GM23338 (cell line): ENCODE results near the gene SARNP. TPM values are rescaled to one million over a fixed set of nuclear protein-coding genes. Genes with fewer than 3 reads are reported as not detected.
A peak's percentile ranks its signal among the peaks of the same experiment; 100 is the strongest.

Experiments used
- ATAC-seq: fragments of 200-7000 bp; cut with Tn5 transposase; 3 replicates; pipeline ENCODE4 v1.9.1; 2020
- DNase-seq: peaks from one replicate; pipeline ENCODE4 v3.0.0-alpha.2; 2015; ENCODE audit warnings: low spot score
- H2AFZ ChIP-seq: fragments of 200-600 bp; sonication (generic); 2 replicates; pipeline ENCODE4 v1.8.0; 2016; ENCODE audit warnings: antibody characterized with exemption, mild to moderate bottlenecking, moderate library complexity
- H3F3A ChIP-seq: fragments of 200-600 bp; sonication (generic); replicated peaks from 2 replicates; pipeline ENCODE4 v1.8.0; 2017; ENCODE audit warnings: antibody characterized with exemption, mixed run types, low read depth
- H3K27ac ChIP-seq: fragments of 200-600 bp; sonication (generic); 2 replicates; pipeline ENCODE4 v1.6.1; 2016; ENCODE audit warnings: low read depth
- H3K27me3 ChIP-seq: fragments of 200-600 bp; sonication (generic); 2 replicates; pipeline ENCODE4 v1.8.0; 2016; ENCODE audit warnings: mild to moderate bottlenecking, mixed run types, moderate library complexity; ENCODE audit not compliant: insufficient read depth
- H3K36me3 ChIP-seq: fragments of 200-600 bp; sonication (generic); 2 replicates; pipeline ENCODE4 v1.8.0; 2016; ENCODE audit warnings: mild to moderate bottlenecking; ENCODE audit not compliant: insufficient read depth
- H3K4me1 ChIP-seq: fragments of 200-600 bp; sonication (generic); 2 replicates; pipeline ENCODE4 v1.8.0; 2016; ENCODE audit warnings: mild to moderate bottlenecking, moderate library complexity; ENCODE audit not compliant: insufficient read depth
- H3K4me2 ChIP-seq: fragments of 200-600 bp; sonication (generic); 2 replicates; pipeline ENCODE4 v1.7.1; 2017; ENCODE audit warnings: mixed run types
- H3K4me3 ChIP-seq: fragments of 200-600 bp; sonication (generic); 2 replicates; pipeline ENCODE4 v1.6.1; 2016; ENCODE audit warnings: mixed run types
- H3K79me2 ChIP-seq: fragments of 200-600 bp; sonication (generic); replicated peaks from 2 replicates; pipeline ENCODE4 v1.8.0; 2017; ENCODE audit warnings: mild to moderate bottlenecking; ENCODE audit not compliant: insufficient read depth
- H3K9me2 ChIP-seq: fragments of 200-600 bp; sonication (generic); 2 replicates; pipeline ENCODE4 v1.8.0; 2017; ENCODE audit not compliant: insufficient read depth
- H4K20me1 ChIP-seq: fragments of 200-600 bp; sonication (generic); replicated peaks from 2 replicates; pipeline ENCODE4 v1.8.0; 2017; ENCODE audit warnings: mild to moderate bottlenecking; ENCODE audit not compliant: insufficient read depth
- H3K27ac Mint-ChIP-seq: 2 replicates; pipeline ENCODE4 v1.8.0; 2020; ENCODE audit warnings: inconsistent platforms, mild to moderate bottlenecking, moderate library complexity, mixed read lengths
- H3K27me3 Mint-ChIP-seq: 3 replicates; pipeline ENCODE4 v1.8.0; 2022; ENCODE audit warnings: low read depth, mild to moderate bottlenecking, moderate library complexity, mixed read lengths, inconsistent platforms; ENCODE audit not compliant: insufficient read depth, poor library complexity
- H3K36me3 Mint-ChIP-seq: 3 replicates; pipeline ENCODE4 v1.8.0; 2021; ENCODE audit warnings: low read depth, mild to moderate bottlenecking, inconsistent platforms, moderate library complexity, mixed read lengths
- H3K4me1 Mint-ChIP-seq: 3 replicates; pipeline ENCODE4 v1.8.0; 2020; ENCODE audit warnings: mild to moderate bottlenecking, inconsistent platforms, mixed read lengths
- H3K4me3 Mint-ChIP-seq: 3 replicates; pipeline ENCODE4 v1.8.0; 2021; ENCODE audit warnings: moderate library complexity, mild to moderate bottlenecking, inconsistent platforms, mixed read lengths
- H3K9me3 Mint-ChIP-seq: 3 replicates; pipeline ENCODE4 v1.8.0; 2020; ENCODE audit warnings: moderate library complexity, mild to moderate bottlenecking, inconsistent platforms, mixed read lengths
- CREB1 ChIP-seq: fragments of 250-450 bp; sonication (Bioruptor Pico); IDR thresholded peaks from 2 replicates; pipeline ENCODE4 v1.5.0; 2020; ENCODE audit warnings: low read depth, mild to moderate bottlenecking, moderate library complexity
- EZH2 ChIP-seq: fragments of 200-600 bp; sonication (generic); IDR thresholded peaks from one replicate; pipeline ENCODE4 v1.8.0; 2017; ENCODE audit warnings: antibody characterized with exemption, mild to moderate bottlenecking, low read depth; ENCODE audit not compliant: unreplicated experiment
- EZH2phosphoT487 ChIP-seq: fragments of 200-600 bp; sonication (generic); IDR thresholded peaks from one replicate; pipeline ENCODE4 v1.8.1; 2018; ENCODE audit warnings: antibody characterized with exemption; ENCODE audit not compliant: unreplicated experiment
- JUNB ChIP-seq: IDR thresholded peaks from one replicate; pipeline ENCODE4 v1.6.1; 2016; ENCODE audit warnings: antibody characterized with exemption; ENCODE audit not compliant: unreplicated experiment
- NANOG ChIP-seq: IDR thresholded peaks from 2 replicates; pipeline ENCODE4 v1.6.1; 2016; ENCODE audit warnings: antibody characterized with exemption, borderline replicate concordance
- POLR2AphosphoS5 ChIP-seq: IDR thresholded peaks from 2 replicates; pipeline ENCODE4 v1.6.1; 2016; ENCODE audit warnings: antibody characterized with exemption, low read depth
- STAT1 ChIP-seq: IDR thresholded peaks from one replicate; pipeline ENCODE4 v1.6.1; 2016; ENCODE audit warnings: antibody characterized with exemption; ENCODE audit not compliant: unreplicated experiment
- ZNF114 ChIP-seq: fragments of 250-450 bp; sonication (Bioruptor Pico); IDR thresholded peaks from 2 replicates; pipeline ENCODE4 v1.5.0; 2020; ENCODE audit warnings: mild to moderate bottlenecking, moderate library complexity
- ZNF331 ChIP-seq: fragments of 250-450 bp; sonication (Bioruptor Pico); IDR thresholded peaks from 2 replicates; pipeline ENCODE4 v1.5.0; 2020; ENCODE audit warnings: low read depth, mild to moderate bottlenecking, moderate library complexity
- polyA plus RNA-seq: library from polyadenylated mRNA; unstranded; fragments of >200 nt; fragmentation: Nextera tagmentation; extraction: Ambion mirVana; gene quantifications from 2 replicates; pipeline ENCODE4 v1.2.1, GENCODE V29; 2016
- total RNA-seq: library from RNA; depleted of rRNA; stranded (reverse); fragments of >200 nt; shearing (Covaris generic); gene quantifications from 2 replicates; pipeline ENCODE4 v1.2.3, GENCODE V29; 2014
- TF ChIP-seq, protein P1 (sequence below), 2 experiments: fragments of 200-600 bp in 1 of 2; sonication (generic) in 1 of 2; conservative IDR thresholded peaks; 2 replicates each; pipeline versions ENCODE4 v1.5.1 to v1.6.1; 2016 to 2017; ENCODE audit warnings: antibody characterized with exemption in 2 of 2, low read depth in 2 of 2, mild to moderate bottlenecking in 2 of 2, moderate library complexity in 1 of 2
- TF ChIP-seq, protein P2 (sequence below): IDR thresholded peaks from 2 replicates; pipeline ENCODE4 v1.6.1; 2016; ENCODE audit warnings: antibody characterized with exemption
- TF ChIP-seq, protein P3 (sequence below): fragments of 250-450 bp; sonication (Bioruptor Pico); IDR thresholded peaks from 2 replicates; pipeline ENCODE4 v1.5.0; 2020; ENCODE audit warnings: mild to moderate bottlenecking, moderate library complexity
- TF ChIP-seq, protein P4 (sequence below): IDR thresholded peaks from one replicate; pipeline ENCODE4 v1.6.1; 2018; ENCODE audit warnings: antibody characterized with exemption; ENCODE audit not compliant: unreplicated experiment

Gene SARNP
- total and polyA plus RNA-seq, 2 experiments from 2014 or later, result 96.0 to 313 TPM

DNA sequence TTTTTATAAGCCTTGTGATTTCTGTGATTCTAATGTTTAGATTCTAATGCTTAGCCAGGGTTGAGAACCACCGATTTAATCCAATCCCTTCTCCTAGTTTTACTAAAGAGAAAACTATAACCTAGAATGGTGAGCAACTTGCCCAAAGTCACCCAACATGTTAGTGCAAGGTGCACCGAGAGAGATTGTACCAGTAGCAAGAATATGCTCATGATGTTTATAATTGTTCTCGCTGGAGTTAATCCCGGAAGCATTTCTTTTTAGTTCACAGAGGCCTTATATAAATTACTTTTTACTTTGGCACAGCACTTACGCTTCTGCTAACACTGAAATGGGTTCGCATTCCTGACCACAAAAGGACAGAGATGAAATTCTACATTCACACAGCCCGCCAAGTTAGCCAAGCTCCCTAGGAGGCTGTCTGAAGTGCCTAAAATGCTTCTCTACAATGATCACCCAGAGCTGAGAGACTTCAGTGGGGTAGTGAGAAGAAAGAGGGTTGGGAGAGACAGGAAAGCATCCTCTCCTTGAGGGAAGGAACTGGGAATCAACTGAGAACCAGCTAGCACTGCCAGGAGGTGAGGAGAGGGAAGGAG, 102.3 kb downstream of the SARNP start:
- TF ChIP-seq, protein P1, sequence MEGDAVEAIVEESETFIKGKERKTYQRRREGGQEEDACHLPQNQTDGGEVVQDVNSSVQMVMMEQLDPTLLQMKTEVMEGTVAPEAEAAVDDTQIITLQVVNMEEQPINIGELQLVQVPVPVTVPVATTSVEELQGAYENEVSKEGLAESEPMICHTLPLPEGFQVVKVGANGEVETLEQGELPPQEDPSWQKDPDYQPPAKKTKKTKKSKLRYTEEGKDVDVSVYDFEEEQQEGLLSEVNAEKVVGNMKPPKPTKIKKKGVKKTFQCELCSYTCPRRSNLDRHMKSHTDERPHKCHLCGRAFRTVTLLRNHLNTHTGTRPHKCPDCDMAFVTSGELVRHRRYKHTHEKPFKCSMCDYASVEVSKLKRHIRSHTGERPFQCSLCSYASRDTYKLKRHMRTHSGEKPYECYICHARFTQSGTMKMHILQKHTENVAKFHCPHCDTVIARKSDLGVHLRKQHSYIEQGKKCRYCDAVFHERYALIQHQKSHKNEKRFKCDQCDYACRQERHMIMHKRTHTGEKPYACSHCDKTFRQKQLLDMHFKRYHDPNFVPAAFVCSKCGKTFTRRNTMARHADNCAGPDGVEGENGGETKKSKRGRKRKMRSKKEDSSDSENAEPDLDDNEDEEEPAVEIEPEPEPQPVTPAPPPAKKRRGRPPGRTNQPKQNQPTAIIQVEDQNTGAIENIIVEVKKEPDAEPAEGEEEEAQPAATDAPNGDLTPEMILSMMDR (conservative IDR thresholded peaks at IDR 0.05; ENCODE audit: low read depth in 2 of 2), result no peak
- TF ChIP-seq JUNB (no peak), EZH2 (no peak), NANOG (no peak), ZNF331 (CRISPR knock-in tag) (no peak), CREB1 (no peak), ZNF114 (no peak), POLR2AphosphoS5 (no peak), EZH2phosphoT487 (no peak), STAT1 (no peak)
- TF ChIP-seq, protein P2, sequence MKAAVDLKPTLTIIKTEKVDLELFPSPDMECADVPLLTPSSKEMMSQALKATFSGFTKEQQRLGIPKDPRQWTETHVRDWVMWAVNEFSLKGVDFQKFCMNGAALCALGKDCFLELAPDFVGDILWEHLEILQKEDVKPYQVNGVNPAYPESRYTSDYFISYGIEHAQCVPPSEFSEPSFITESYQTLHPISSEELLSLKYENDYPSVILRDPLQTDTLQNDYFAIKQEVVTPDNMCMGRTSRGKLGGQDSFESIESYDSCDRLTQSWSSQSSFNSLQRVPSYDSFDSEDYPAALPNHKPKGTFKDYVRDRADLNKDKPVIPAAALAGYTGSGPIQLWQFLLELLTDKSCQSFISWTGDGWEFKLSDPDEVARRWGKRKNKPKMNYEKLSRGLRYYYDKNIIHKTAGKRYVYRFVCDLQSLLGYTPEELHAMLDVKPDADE, result no peak
- TF ChIP-seq, protein P3, sequence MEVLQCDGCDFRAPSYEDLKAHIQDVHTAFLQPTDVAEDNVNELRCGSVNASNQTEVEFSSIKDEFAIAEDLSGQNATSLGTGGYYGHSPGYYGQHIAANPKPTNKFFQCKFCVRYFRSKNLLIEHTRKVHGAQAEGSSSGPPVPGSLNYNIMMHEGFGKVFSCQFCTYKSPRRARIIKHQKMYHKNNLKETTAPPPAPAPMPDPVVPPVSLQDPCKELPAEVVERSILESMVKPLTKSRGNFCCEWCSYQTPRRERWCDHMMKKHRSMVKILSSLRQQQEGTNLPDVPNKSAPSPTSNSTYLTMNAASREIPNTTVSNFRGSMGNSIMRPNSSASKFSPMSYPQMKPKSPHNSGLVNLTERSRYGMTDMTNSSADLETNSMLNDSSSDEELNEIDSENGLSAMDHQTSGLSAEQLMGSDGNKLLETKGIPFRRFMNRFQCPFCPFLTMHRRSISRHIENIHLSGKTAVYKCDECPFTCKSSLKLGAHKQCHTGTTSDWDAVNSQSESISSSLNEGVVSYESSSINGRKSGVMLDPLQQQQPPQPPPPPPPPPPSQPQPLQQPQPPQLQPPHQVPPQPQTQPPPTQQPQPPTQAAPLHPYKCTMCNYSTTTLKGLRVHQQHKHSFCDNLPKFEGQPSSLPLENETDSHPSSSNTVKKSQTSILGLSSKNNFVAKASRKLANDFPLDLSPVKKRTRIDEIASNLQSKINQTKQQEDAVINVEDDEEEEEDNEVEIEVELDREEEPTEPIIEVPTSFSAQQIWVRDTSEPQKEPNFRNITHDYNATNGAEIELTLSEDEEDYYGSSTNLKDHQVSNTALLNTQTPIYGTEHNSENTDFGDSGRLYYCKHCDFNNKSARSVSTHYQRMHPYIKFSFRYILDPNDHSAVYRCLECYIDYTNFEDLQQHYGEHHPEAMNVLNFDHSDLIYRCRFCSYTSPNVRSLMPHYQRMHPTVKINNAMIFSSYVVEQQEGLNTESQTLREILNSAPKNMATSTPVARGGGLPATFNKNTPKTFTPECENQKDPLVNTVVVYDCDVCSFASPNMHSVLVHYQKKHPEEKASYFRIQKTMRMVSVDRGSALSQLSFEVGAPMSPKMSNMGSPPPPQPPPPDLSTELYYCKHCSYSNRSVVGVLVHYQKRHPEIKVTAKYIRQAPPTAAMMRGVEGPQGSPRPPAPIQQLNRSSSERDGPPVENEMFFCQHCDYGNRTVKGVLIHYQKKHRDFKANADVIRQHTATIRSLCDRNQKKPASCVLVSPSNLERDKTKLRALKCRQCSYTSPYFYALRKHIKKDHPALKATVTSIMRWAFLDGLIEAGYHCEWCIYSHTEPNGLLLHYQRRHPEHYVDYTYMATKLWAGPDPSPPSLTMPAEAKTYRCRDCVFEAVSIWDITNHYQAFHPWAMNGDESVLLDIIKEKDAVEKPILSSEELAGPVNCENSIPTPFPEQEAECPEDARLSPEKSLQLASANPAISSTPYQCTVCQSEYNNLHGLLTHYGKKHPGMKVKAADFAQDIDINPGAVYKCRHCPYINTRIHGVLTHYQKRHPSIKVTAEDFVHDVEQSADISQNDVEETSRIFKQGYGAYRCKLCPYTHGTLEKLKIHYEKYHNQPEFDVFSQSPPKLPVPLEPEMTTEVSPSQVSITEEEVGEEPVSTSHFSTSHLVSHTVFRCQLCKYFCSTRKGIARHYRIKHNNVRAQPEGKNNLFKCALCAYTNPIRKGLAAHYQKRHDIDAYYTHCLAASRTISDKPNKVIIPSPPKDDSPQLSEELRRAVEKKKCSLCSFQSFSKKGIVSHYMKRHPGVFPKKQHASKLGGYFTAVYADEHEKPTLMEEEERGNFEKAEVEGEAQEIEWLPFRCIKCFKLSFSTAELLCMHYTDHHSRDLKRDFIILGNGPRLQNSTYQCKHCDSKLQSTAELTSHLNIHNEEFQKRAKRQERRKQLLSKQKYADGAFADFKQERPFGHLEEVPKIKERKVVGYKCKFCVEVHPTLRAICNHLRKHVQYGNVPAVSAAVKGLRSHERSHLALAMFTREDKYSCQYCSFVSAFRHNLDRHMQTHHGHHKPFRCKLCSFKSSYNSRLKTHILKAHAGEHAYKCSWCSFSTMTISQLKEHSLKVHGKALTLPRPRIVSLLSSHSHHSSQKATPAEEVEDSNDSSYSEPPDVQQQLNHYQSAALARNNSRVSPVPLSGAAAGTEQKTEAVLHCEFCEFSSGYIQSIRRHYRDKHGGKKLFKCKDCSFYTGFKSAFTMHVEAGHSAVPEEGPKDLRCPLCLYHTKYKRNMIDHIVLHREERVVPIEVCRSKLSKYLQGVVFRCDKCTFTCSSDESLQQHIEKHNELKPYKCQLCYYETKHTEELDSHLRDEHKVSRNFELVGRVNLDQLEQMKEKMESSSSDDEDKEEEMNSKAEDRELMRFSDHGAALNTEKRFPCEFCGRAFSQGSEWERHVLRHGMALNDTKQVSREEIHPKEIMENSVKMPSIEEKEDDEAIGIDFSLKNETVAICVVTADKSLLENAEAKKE (CRISPR knock-in tag), result no peak
- TF ChIP-seq, protein P4, sequence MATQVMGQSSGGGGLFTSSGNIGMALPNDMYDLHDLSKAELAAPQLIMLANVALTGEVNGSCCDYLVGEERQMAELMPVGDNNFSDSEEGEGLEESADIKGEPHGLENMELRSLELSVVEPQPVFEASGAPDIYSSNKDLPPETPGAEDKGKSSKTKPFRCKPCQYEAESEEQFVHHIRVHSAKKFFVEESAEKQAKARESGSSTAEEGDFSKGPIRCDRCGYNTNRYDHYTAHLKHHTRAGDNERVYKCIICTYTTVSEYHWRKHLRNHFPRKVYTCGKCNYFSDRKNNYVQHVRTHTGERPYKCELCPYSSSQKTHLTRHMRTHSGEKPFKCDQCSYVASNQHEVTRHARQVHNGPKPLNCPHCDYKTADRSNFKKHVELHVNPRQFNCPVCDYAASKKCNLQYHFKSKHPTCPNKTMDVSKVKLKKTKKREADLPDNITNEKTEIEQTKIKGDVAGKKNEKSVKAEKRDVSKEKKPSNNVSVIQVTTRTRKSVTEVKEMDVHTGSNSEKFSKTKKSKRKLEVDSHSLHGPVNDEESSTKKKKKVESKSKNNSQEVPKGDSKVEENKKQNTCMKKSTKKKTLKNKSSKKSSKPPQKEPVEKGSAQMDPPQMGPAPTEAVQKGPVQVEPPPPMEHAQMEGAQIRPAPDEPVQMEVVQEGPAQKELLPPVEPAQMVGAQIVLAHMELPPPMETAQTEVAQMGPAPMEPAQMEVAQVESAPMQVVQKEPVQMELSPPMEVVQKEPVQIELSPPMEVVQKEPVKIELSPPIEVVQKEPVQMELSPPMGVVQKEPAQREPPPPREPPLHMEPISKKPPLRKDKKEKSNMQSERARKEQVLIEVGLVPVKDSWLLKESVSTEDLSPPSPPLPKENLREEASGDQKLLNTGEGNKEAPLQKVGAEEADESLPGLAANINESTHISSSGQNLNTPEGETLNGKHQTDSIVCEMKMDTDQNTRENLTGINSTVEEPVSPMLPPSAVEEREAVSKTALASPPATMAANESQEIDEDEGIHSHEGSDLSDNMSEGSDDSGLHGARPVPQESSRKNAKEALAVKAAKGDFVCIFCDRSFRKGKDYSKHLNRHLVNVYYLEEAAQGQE, result no peak
- H3K4me3 ChIP-seq, result peak overlapping the region; percentile 94
- H3K36me3 ChIP-seq, result no peaks in the 10 kb centered on the region
- peak overlapping the region; percentile 98; the same call in 1 of the 2 replicates for H2AFZ ChIP-seq
- Mint-ChIP-seq H3K27me3 (peaks cover 24% of the 10 kb centered on the region), H3K4me1 (peaks cover 35% of the 10 kb centered on the region), H3K36me3 (peaks cover 4% of the 10 kb centered on the region; the same call in 2 of the 3 replicates), H3K27ac (peak overlapping the region; percentile 79), H3K9me3 (peaks cover 6% of the 10 kb centered on the region; the same call in 2 of the 3 replicates), H3K4me3 (peak overlapping the region; percentile 82)
- ATAC-seq, result no peak
- peaks cover 13% of the 10 kb centered on the region; the same call in 1 of the 2 replicates for H3F3A ChIP-seq
- no peaks in the 10 kb centered on the region for H3K9me2 ChIP-seq
- peak; percentile 21 for DNase-seq
- H3K4me1 ChIP-seq, result peaks cover 37% of the 10 kb centered on the region
- peak overlapping the region; percentile 98 for H3K4me2 ChIP-seq
- peaks cover 8% of the 10 kb centered on the region; the same call in 1 of the 2 replicates for H3K27me3 ChIP-seq
- H3K79me2 ChIP-seq, result peaks cover 10% of the 10 kb centered on the region; the same call in 1 of the 2 replicates
- H3K27ac ChIP-seq, result peak overlapping the region; percentile 71
- no peaks in the 10 kb centered on the region for H4K20me1 ChIP-seq
